ENCODE measurements around the gene SEMA3E. TPM values are rescaled to one million over a fixed set of nuclear protein-coding genes. Genes with fewer than 3 reads are reported as not detected.

Gene SEMA3E
- total RNA-seq, 1 experiment from 2014 or later: 7.3 TPM

- Histone ChIP-seq H3K4me3 (ENCODE audit: low read depth in 2 of 2, low read length in 2 of 2) (no peak overlapping the region), H3K36me3 (ENCODE audit: control insufficient read depth, insufficient read depth, low read length) (no peaks in the 10 kb centered on the region), H3K27ac (ENCODE audit: low read length) (no peak overlapping the region), H3K27me3 (ENCODE audit: control insufficient read depth, insufficient read depth, low read length) (no peaks in the 10 kb centered on the region), H3K4me1 (ENCODE audit: control insufficient read depth, insufficient read depth, low read length) (peaks cover 9% of the 10 kb centered on the region; the same call in 1 of the 2 replicates), H3K9me3 (ENCODE audit: control insufficient read depth, insufficient read depth, low read depth, low read length) (no peaks in the 10 kb centered on the region)
- TF ChIP-seq POLR2AphosphoS5 (IDR thresholded peaks at IDR 0.05; ENCODE audit: low read depth, low read length): no peak
- TF ChIP-seq CTCF (IDR thresholded peaks at IDR 0.05): no peak
- CTCF ChIA-PET: no interaction called here
- in situ Hi-C loops (cut with HindIII; ENCODE audit: low pct_unique_long_range_greater_than_20kb, low sequenced_read_pairs): no loop called here
- POLR2A ChIA-PET: no interaction called here
- BruUV-seq (replicated peaks): no TSS peak
- intact Hi-C loops (cut with micrococcal nuclease; ENCODE audit: unreplicated experiment): no loop called here
- no peak for ATAC-seq
- DNase-seq (ENCODE audit: low read depth, low spot score): no peak
Measured at GRCh38 chr7:83426325-83426724, 222.6 kb downstream of the SEMA3E start.

- intact Hi-C loops (cut with micrococcal nuclease; ENCODE audit: unreplicated experiment) (no loop called here), in situ Hi-C loops (cut with HindIII; ENCODE audit: low pct_unique_long_range_greater_than_20kb, low sequenced_read_pairs) (no loop called here)
- no peak for DNase-seq (ENCODE audit: low read depth, low spot score)
- TF ChIP-seq TCF7L2 (IDR thresholded peaks at IDR 0.05; ENCODE audit: low read depth, low read length): no peak
- no peak for TF ChIP-seq CTCF (IDR thresholded peaks at IDR 0.05)
- no peaks in the 10 kb centered on the region for H3K36me3 ChIP-seq (ENCODE audit: control insufficient read depth, insufficient read depth, low read length)
- H3K9me3 ChIP-seq (ENCODE audit: control insufficient read depth, insufficient read depth, low read depth, low read length): no peaks in the 10 kb centered on the region
- no peak overlapping the region for H3K27ac ChIP-seq (ENCODE audit: low read length)
- ATAC-seq: no peak
- H3K4me1 ChIP-seq (ENCODE audit: control insufficient read depth, insufficient read depth, low read length): no peaks in the 10 kb centered on the region
- H3K4me3 ChIP-seq (ENCODE audit: low read depth in 2 of 2, low read length in 2 of 2): no peak overlapping the region
- POLR2A ChIA-PET: no interaction called here
- no TSS peak for BruUV-seq (replicated peaks)
- no peaks in the 10 kb centered on the region for H3K27me3 ChIP-seq (ENCODE audit: control insufficient read depth, insufficient read depth, low read length)
- CTCF ChIA-PET: no interaction called here
Measured at GRCh38 chr7:83419013-83419412, 229.9 kb downstream of the SEMA3E start.

GRCh38 chr7:83415840-83416239, 233.1 kb downstream of the SEMA3E start:
- BruUV-seq (replicated peaks): no TSS peak
- Histone ChIP-seq H3K4me1 (ENCODE audit: control insufficient read depth, insufficient read depth, low read length) (no peaks in the 10 kb centered on the region), H3K9me3 (ENCODE audit: control insufficient read depth, insufficient read depth, low read depth, low read length) (no peaks in the 10 kb centered on the region), H3K36me3 (ENCODE audit: control insufficient read depth, insufficient read depth, low read length) (no peaks in the 10 kb centered on the region), H3K27ac (ENCODE audit: low read length) (no peak overlapping the region), H3K4me3 (ENCODE audit: low read depth in 2 of 2, low read length in 2 of 2) (no peak overlapping the region), H3K27me3 (ENCODE audit: control insufficient read depth, insufficient read depth, low read length) (no peaks in the 10 kb centered on the region)
- CTCF ChIA-PET: no interaction called here
- POLR2A ChIA-PET: no interaction called here
- no peak for TF ChIP-seq REST (IDR thresholded peaks at IDR 0.05; ENCODE audit: insufficient read depth in 1 of 2, low read depth in 2 of 2, low read length in 1 of 2)
- no peak for TF ChIP-seq POLR2AphosphoS5 (IDR thresholded peaks at IDR 0.05; ENCODE audit: low read depth, low read length)
- no peak for TF ChIP-seq TCF7L2 (IDR thresholded peaks at IDR 0.05; ENCODE audit: low read depth, low read length)
- no peak for TF ChIP-seq CTCF (IDR thresholded peaks at IDR 0.05)
- no peak for TF ChIP-seq SIN3A (IDR thresholded peaks at IDR 0.05; ENCODE audit: borderline replicate concordance, insufficient read depth, low read depth, low read length)
- ATAC-seq: no peak
- in situ Hi-C loops (cut with HindIII; ENCODE audit: low pct_unique_long_range_greater_than_20kb, low sequenced_read_pairs) (no loop called here), intact Hi-C loops (cut with micrococcal nuclease; ENCODE audit: unreplicated experiment) (no loop called here)
- no peak for DNase-seq (ENCODE audit: low read depth, low spot score)

Measured in Panc1 (cell line).